KG1 (cell line): ENCODE data around the gene SLC22A4.

Experiments
- DNase-seq: peaks from one replicate; lab custom pipeline; 2025; lab: John Stamatoyannopoulos, UW

The SLC22A4 gene

DNA sequence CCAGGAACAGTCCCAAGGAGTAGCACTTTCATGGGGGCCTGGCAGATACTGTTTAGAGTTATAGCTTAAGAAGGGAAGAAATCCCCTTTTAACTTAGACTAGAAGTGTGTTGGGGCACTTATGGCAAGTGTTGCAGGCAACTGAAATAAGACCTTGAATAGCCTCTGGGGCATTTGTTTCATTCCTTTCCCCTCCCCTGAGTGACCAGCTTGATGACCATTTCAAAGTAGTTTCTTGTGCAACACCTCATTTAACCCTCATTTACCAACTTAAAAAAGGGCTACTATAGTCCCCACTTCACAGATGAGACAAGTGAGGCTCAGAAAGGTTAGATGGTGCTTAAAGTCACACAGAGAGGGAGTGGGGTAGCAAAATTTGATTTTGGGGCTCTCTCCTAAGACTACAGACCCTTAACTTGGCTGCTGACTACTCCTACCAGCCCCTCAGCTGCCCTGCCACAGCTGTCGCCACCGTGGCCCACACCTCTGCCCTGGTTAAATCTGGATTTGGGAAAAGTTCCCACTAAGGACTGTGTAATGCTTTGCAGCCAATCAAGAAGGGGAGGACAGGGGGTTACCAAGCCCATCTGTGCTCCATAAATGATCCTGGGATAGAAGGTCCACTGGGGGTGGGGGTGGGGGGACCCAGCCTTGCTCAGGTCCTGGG, 31.2 kb upstream of the SLC22A4 start:
- no peak for DNase-seq

DNA sequence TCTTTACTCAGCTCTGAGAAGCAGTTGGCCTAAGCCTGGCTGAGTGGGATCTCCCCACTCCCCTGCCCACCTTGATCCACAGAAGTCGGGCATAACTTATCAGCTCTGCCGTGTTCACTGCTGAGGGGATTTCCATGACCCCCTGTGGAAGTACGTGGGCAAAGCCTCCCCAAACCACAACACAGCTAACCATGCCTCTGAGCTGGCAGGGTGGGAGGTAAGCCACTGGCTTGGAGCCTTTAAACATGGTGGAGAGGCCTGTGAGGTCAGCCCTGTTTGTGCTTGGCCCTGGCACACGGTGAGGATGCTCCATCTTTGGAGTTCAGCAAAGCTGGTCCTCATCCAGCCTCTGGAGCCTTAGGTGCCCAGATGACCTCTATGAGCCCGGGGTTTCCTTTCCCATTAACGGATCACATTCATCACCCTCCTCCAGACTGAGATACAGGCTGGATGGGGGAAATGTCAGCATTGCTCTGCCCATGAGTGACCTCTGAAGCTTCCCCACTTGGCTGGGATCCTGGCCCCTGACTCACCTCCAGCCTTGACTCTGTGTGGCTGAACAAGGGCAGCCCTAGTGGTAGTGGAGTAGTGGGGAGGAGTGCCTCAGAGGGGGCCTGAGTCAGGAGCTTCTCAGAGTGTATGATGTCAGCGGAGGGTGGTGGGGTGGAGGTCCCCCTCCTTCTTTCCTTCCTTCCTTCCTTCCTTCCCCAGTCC, 30.5 kb upstream of the SLC22A4 start:
- DNase-seq: no peak

DNA sequence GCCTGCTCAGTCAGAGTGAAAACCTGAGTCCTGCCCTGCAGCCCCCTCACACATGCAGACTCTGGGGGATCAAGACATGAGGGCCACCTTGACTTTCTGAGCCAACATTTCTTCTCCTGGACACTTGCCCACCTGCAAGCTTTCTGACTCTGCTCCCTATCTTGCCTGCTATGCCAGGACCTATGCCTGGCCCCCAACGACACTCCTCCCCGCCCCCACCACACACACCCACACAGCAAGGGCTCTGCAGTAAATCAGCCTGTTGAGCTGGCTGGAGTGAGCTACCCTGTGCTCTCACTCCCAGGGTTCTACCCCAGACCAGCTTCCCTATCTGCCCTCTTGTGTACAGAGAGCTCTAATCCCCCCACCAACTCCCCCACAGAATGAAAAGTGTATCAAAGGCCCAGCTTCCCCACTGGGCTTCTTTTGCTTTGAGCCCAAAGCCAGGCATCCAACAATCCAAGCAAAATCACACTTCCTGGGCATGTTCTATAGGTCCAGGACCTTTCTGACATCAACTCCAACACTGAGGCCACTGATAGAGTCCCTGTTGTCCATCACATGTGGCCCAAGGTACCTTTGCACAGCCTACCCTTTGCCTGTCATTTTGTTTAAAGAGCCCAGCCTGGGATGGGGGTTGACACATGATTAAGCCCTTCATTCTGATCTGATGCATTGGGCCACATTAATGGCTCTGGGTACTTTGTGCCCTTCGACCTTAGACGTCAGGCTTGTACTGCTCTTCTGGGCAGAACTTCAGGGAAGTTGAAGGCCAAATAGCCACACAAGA, 29.5 kb upstream of the SLC22A4 start:
- DNase-seq: no peak

GRCh38 chr5:132265336-132266030, 28.7 kb upstream of the SLC22A4 start:
- no peak for DNase-seq

GRCh38 chr5:132266031-132266835, 28.0 kb upstream of the SLC22A4 start:
- DNase-seq: no peak

- no peak for DNase-seq
Observed at GRCh38 chr5:132266836-132267160, 27.4 kb upstream of the SLC22A4 start.

- no peak for DNase-seq
Observed at GRCh38 chr5:132267166-132267739, 26.9 kb upstream of the SLC22A4 start.

GRCh38 chr5:132267931-132268768, 26.0 kb upstream of the SLC22A4 start:
- DNase-seq: no peak

DNA sequence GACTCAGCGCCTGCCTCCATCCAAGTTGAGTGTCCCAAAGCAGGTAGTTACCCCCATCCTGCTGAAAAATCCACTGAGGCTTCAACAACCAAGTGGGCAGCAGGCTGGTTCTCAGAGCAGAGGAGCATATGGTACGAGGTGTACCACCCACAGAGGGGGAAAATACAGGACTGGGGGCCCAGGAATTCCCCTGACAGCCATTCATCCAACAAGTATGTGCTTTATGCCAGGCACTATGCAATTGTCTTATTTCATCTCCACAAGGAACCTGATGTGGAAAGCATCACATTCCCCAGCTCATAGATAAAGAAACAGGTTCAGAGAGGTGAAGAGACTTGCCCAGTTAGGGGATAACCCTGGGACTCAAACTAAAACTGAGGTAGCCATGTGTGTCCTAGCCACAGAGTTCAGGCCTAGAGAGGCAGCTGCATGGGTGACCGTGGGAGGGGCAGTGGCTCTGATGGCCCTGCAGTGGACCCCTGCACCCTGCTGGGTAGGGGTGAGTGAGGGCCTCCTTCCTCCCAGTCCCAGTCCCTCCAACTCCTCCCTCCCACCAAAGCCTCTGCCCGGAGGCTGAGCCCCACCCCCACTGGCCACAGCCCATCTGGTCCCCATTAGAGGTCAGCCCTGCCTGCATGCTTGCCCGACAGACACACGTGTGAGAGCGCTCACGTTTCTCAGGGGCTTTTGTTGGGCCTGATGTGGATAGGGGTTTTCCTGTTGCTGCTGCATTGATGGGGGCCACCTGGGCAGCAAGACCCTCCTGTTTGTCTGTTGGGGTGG, 25.2 kb upstream of the SLC22A4 start:
- no peak for DNase-seq

DNA sequence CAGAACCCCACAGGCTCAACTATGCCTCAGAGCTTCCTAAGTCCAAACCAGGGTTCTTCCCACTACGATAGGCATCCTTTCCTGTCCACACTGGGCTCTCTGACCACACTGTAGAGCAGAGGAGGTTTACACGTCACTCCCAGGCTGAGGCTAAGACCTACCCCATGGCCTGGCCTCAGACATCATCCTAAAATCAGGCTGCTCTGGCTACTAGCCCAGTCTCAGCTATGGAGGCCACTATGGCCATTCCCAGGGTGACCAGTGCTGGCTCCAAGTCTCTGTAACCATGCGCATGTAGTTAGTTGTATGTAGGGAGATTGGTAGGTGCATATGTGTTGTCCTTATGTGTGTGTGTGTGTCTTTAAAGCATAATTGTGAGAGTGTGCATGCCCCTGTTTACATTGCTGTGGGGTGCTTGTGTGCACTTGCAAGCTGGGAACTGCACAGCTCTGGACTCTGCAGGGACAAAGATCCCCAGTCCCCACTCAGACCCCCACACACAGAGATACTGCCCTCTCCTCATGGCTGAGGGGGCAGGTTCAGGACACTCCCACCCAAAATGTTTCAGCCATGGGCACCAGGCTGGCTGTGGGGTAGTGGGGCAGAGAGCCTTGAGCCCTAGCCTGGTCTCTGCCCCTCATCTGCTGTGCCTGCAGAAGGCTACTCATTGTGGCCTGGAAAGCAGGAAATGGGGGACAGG, 24.4 kb upstream of the SLC22A4 start:
- no peak for DNase-seq

GRCh38 chr5:132270335-132270665, 23.9 kb upstream of the SLC22A4 start:
- DNase-seq: no peak

DNA sequence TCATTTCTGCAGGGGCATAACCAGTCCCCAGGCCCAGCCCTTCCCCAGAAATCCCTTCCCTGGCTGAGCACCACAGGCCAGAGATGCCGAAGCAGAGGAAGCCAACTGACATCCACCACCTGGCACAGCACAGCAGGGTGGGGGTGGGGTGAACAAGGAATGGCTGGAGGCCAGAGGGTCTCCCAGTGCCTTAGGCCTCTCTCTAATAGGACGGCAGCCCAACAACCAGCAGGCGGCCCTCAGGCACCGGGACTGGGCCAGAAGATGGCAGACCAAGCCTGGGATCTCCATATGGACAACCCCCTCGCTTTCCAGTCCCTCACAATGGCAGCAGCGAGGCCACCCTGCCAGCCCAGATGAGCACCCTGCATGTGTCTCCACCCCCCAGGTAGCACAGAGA, 23.5 kb upstream of the SLC22A4 start:
- DNase-seq: no peak

GRCh38 chr5:132271251-132272246, 22.6 kb upstream of the SLC22A4 start:
- no peak for DNase-seq

DNA sequence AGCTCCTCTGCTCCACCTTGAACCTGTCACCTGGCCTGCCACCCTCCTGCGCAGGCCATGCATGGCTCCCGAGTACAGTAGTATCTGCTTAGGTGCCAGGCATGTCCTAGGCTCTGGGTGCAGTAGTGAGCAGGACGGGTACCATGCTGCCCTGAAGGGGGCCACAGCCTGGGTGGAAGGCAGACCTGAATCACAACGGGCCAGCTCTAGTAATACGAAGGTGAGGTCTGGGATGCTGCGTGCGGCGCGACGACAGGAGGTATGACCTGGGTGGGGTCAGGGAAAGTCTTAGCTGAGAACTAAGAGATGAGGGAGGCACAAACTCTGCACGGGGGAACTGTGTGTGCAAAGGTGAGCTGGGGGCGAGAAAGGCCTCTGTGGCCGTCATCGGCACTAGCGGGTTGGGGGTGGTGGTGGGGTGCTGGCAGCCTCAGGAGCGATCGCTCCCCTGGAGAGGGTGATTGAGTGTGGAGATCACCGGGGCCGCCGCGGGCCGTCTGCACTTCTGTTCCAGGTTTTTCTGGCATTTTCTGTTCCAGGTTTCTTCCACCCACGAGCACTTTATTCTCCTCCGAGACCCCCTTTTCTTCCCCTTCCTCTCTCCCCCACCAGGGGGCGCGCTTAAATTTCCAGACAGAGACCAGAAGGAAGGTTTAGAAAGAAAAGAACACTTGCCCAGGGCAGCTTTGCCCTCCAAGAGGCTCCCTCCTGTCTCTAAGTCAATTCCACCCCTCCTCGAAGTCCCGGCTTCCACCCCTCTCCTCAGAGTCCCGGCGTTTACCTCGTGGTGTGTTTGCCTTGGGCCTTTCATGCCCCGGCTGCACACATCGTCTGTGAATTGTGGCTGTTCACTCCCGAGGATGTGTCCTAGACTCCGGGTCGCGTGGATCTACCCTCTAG, 21.6 kb upstream of the SLC22A4 start:
- DNase-seq: no peak

DNA sequence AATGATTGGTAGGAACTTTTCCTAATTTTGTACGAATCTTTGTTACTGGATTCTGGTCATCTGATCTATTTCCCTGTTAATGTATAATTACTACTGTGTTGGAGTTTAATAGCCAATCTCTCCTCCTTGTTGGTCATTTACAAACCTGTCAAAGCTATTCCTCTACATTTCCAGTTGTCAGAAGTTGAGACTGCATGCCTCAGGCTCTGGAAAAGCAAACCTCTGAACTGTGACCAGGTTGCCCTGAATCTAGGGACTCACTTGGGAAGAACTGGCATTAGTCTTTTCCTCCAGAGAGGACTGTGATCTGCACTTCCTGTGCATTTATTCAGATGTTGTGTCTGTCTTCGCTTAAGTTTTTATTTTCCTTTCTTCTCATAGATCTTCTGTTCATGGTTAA, 20.6 kb upstream of the SLC22A4 start:
- no peak for DNase-seq

DNA sequence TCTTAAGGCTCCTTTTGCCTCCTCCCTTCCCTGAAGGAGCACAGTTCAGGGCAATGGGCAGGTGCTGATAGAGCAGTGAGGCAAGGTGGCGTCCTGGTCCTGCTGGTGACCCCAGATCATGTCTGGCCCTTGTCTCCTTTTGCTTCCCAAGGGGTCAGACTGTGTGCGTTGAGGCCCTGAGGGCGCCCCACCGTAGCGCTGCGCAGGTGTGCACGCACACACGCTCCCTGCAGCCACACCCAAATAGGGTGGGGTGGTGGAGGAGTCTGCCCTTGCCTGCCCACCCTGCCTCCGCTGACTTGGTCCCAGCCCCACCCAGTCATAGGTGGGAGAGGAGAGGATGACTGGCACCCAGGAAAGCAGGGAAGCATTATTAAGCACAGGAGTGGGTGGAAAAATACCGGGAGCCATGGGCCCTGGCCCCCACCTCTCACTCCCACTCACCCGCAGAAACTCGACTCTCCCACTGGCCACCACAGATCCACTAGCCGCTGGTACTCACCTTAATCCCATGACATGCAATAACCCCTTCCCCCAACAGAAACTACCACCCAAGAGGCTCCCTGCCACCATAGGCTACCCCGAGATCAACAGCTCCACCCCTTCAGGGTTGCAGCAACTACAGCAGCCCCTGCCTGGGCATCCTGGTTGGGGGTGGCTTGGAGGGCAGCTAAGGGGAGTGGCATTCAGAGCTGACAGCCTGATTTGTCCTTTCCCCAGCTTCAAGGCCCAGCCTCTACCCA, 20.0 kb upstream of the SLC22A4 start:
- DNase-seq: no peak
